MM.1S (cell line): ENCODE results near the gene LCLAT1.

ENCODE experiments used
- EZH2 ChIP-seq: fragments of 300-600 bp; sonication (generic); optimal IDR thresholded peaks from 2 replicates; pipeline ENCODE3; 2017; ENCODE audit warnings: low read depth, mild to moderate bottlenecking, antibody characterized with exemption, low read length, mixed read lengths
- EZH2phosphoT487 ChIP-seq: fragments of 300-600 bp; sonication (generic); IDR thresholded peaks from 2 replicates; pipeline ENCODE4 v1.6.1; 2018; ENCODE audit warnings: antibody characterized with exemption, low read length
- TF ChIP-seq, protein P1 (sequence below): fragments of 300-600 bp; sonication (generic); IDR thresholded peaks from 2 replicates; pipeline ENCODE4 v1.5.1; 2016; ENCODE audit warnings: antibody characterized with exemption, low read length, mixed read lengths

DNA sequence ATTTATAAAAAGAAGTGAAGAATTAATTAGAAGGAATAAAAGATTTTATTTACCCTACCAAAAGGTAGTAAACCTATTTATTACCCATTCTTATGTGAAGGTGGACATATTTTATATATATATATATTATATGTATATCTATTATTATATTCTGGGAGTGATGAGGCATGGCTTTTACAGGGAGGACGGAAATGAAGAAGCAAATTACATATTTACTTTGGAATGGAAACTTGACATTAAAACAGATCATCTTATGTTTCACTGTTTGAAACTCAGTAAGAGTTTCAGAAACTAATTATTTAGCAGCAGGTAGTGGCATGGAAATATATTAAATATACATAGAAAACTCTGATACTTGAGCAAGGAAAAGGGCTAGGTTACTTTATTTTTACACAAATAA is 143.4 kb downstream of the LCLAT1 start:
- TF ChIP-seq EZH2phosphoT487 (no peak), EZH2 (no peak)
- TF ChIP-seq, protein P1, sequence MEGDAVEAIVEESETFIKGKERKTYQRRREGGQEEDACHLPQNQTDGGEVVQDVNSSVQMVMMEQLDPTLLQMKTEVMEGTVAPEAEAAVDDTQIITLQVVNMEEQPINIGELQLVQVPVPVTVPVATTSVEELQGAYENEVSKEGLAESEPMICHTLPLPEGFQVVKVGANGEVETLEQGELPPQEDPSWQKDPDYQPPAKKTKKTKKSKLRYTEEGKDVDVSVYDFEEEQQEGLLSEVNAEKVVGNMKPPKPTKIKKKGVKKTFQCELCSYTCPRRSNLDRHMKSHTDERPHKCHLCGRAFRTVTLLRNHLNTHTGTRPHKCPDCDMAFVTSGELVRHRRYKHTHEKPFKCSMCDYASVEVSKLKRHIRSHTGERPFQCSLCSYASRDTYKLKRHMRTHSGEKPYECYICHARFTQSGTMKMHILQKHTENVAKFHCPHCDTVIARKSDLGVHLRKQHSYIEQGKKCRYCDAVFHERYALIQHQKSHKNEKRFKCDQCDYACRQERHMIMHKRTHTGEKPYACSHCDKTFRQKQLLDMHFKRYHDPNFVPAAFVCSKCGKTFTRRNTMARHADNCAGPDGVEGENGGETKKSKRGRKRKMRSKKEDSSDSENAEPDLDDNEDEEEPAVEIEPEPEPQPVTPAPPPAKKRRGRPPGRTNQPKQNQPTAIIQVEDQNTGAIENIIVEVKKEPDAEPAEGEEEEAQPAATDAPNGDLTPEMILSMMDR, result no peak
